ENCODE results near the gene FRMD1.

The FRMD1 gene

GRCh38 chr6:168022488-168023321, 56.3 kb downstream of the FRMD1 start:
- no peak for DNase-seq

- DNase-seq: no peak
These were observed 57.4 kb downstream of the FRMD1 start for GRCh38 chr6:168021581-168021980.

GRCh38 chr6:168020242-168020641, 58.8 kb downstream of the FRMD1 start:
- no peak for DNase-seq

GRCh38 chr6:168018664-168019063, 60.3 kb downstream of the FRMD1 start:
- DNase-seq: no peak

GRCh38 chr6:168017629-168018028, 61.4 kb downstream of the FRMD1 start:
- peak; percentile 44 for DNase-seq

- DNase-seq: no peak
These were observed 62.1 kb downstream of the FRMD1 start for GRCh38 chr6:168016721-168017525.

- no peak for DNase-seq
These were observed 62.8 kb downstream of the FRMD1 start for GRCh38 chr6:168016176-168016620.

GRCh38 chr6:168015482-168016175, 63.4 kb downstream of the FRMD1 start:
- DNase-seq: no peak

GRCh38 chr6:168015009-168015408, 64.0 kb downstream of the FRMD1 start:
- DNase-seq: no peak

- no peak for DNase-seq
These were observed 64.6 kb downstream of the FRMD1 start for GRCh38 chr6:168014428-168014827.

GRCh38 chr6:168013250-168013915, 65.6 kb downstream of the FRMD1 start:
- DNase-seq: no peak

GRCh38 chr6:168012431-168013249, 66.4 kb downstream of the FRMD1 start:
- no peak for DNase-seq

GRCh38 chr6:168011291-168011690, 67.7 kb downstream of the FRMD1 start:
- DNase-seq: no peak

GRCh38 chr6:168009331-168009730, 69.7 kb downstream of the FRMD1 start:
- DNase-seq: no peak

- no peak for DNase-seq
These were observed 71.2 kb downstream of the FRMD1 start for GRCh38 chr6:168007592-168008338.

- no peak for DNase-seq
These were observed 73.2 kb downstream of the FRMD1 start for GRCh38 chr6:168005796-168006195.

GRCh38 chr6:168004945-168005344, 74.1 kb downstream of the FRMD1 start:
- DNase-seq: no peak

GRCh38 chr6:168004023-168004422, 75.0 kb downstream of the FRMD1 start:
- no peak for DNase-seq

Measured in NCI-H345 (cell line).